H54 (cell line): ENCODE results near the gene TAPBPL.

Experiments
- DNase-seq: peaks from one replicate; pipeline ENCODE4 v3.0.0; 2011; ENCODE audit warnings: low spot score, mixed read lengths; ENCODE audit not compliant: insufficient read length
- FAIRE-seq: peaks from 3 replicates; lab custom pipeline; 2011; peaks lifted over from hg19 to GRCh38; lab: Jason Lieb, UNC
- POLR2A ChIP-seq: IDR thresholded peaks from 2 replicates; pipeline ENCODE4 v1.6.1; 2011; ENCODE audit warnings: low read depth, mild to moderate bottlenecking, low read length

The TAPBPL gene

DNA sequence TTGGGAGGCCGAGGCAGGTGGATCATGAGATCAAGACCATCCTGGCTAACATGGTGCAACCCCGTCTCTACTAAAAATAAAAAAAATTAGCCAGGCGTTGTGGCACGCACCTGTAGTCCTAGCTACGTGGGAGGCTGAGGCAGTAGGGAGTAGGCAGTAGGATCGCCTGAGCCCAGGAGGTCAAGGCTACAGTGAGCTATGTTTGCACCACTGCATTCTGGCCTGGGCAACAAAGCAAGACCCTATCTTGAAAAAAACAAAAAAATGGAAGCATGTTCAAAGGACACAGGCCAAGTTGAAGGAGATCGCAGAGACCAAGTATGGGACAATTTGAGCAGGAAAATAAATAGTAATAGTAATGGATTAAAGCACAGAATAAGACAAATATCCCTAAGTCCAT lies 56.2 kb downstream of the TAPBPL start:
- no peak for DNase-seq
- FAIRE-seq = no peak
- TF ChIP-seq POLR2A = no peak
